ENCODE results near the gene RRP7A.
A peak's percentile ranks its signal among the peaks of the same experiment; 100 is the strongest.
"Not testable (repeated sequence)": the region's sequence is repeated elsewhere in the genome, so short reads cannot be mapped to it uniquely, and the experiment has no call there.

The RRP7A gene

GRCh38 chr22:42500161-42500835 lies 19.3 kb downstream of the RRP7A start:
- peak overlapping the region; percentile 52 to 62 for H3K9ac ChIP-seq (ENCODE audit: low read depth in 1 of 2, low read length in 2 of 2)
- no peaks in the 10 kb centered on the region for H3K9me3 ChIP-seq (ENCODE audit: control insufficient read depth in 2 of 2, low read length in 2 of 2)
- H3K27me3 ChIP-seq (ENCODE audit: control insufficient read depth in 2 of 2, insufficient read depth in 2 of 2, low read length in 2 of 2): no peaks in the 10 kb centered on the region
- peak overlapping the region; percentile 68 to 74 for H3K27ac ChIP-seq (ENCODE audit: low read depth in 2 of 2, low read length in 2 of 2)
- no peaks in the 10 kb centered on the region for H3K36me3 ChIP-seq (ENCODE audit: control insufficient read depth in 2 of 2, insufficient read depth in 2 of 2, low read length in 2 of 2)
- H3K4me3 ChIP-seq (ENCODE audit: low read length in 2 of 2): peak overlapping the region; percentile 49 to 66
- peaks cover 6 to 19% of the 10 kb centered on the region in 2 donors for H3K4me1 ChIP-seq (ENCODE audit: control insufficient read depth in 2 of 2, insufficient read depth in 2 of 2, low read length in 2 of 2)

- H3K4me3 ChIP-seq (ENCODE audit: low read length in 2 of 2); H3K27me3 ChIP-seq (ENCODE audit: control insufficient read depth in 2 of 2, insufficient read depth in 2 of 2, low read length in 2 of 2); H3K36me3 ChIP-seq (ENCODE audit: control insufficient read depth in 2 of 2, insufficient read depth in 2 of 2, low read length in 2 of 2); H3K9me3 ChIP-seq (ENCODE audit: control insufficient read depth in 2 of 2, low read length in 2 of 2); H3K9ac ChIP-seq (ENCODE audit: low read depth in 1 of 2, low read length in 2 of 2): not testable (repeated sequence)
- H3K4me1 ChIP-seq (ENCODE audit: control insufficient read depth in 2 of 2, insufficient read depth in 2 of 2, low read length in 2 of 2): peaks cover 6 to 19% of the 10 kb centered on the region in 2 donors
- H3K27ac ChIP-seq (ENCODE audit: low read depth in 2 of 2, low read length in 2 of 2): peak overlapping the region; percentile 68 to 74
Observed at GRCh38 chr22:42499773-42500160, 19.8 kb downstream of the RRP7A start.

GRCh38 chr22:42495533-42496141 lies 24.0 kb downstream of the RRP7A start:
- H3K9ac ChIP-seq (ENCODE audit: low read depth in 1 of 2, low read length in 2 of 2); H3K4me3 ChIP-seq (ENCODE audit: low read length in 2 of 2); H3K9me3 ChIP-seq (ENCODE audit: control insufficient read depth in 2 of 2, low read length in 2 of 2); H3K27me3 ChIP-seq (ENCODE audit: control insufficient read depth in 2 of 2, insufficient read depth in 2 of 2, low read length in 2 of 2); H3K27ac ChIP-seq (ENCODE audit: low read depth in 2 of 2, low read length in 2 of 2); H3K36me3 ChIP-seq (ENCODE audit: control insufficient read depth in 2 of 2, insufficient read depth in 2 of 2, low read length in 2 of 2): not testable (repeated sequence)
- H3K4me1 ChIP-seq (ENCODE audit: control insufficient read depth in 2 of 2, insufficient read depth in 2 of 2, low read length in 2 of 2): peaks cover 2 to 15% of the 10 kb centered on the region in 2 donors

- H3K4me3 ChIP-seq (ENCODE audit: low read length in 2 of 2): no peak overlapping the region
- no peaks in the 10 kb centered on the region for H3K27me3 ChIP-seq (ENCODE audit: control insufficient read depth in 2 of 2, insufficient read depth in 2 of 2, low read length in 2 of 2)
- H3K27ac ChIP-seq (ENCODE audit: low read depth in 2 of 2, low read length in 2 of 2): no peak overlapping the region
- H3K4me1 ChIP-seq (ENCODE audit: control insufficient read depth in 2 of 2, insufficient read depth in 2 of 2, low read length in 2 of 2): peaks cover 0 to 3% of the 10 kb centered on the region in 2 donors
- H3K9ac ChIP-seq (ENCODE audit: low read depth in 1 of 2, low read length in 2 of 2): no peak overlapping the region
- H3K36me3 ChIP-seq (ENCODE audit: control insufficient read depth in 2 of 2, insufficient read depth in 2 of 2, low read length in 2 of 2): no peaks in the 10 kb centered on the region
- H3K9me3 ChIP-seq (ENCODE audit: control insufficient read depth in 2 of 2, low read length in 2 of 2): no peaks in the 10 kb centered on the region
Observed at GRCh38 chr22:42493393-42493792, 26.2 kb downstream of the RRP7A start.

GRCh38 chr22:42492323-42492690 lies 27.3 kb downstream of the RRP7A start:
- H3K4me1 ChIP-seq (ENCODE audit: control insufficient read depth in 2 of 2, insufficient read depth in 2 of 2, low read length in 2 of 2): no peaks in the 10 kb centered on the region

GRCh38 chr22:42490243-42490832 lies 29.3 kb downstream of the RRP7A start:
- no peak overlapping the region for H3K9ac ChIP-seq (ENCODE audit: low read depth in 1 of 2, low read length in 2 of 2)
- no peaks in the 10 kb centered on the region for H3K36me3 ChIP-seq (ENCODE audit: control insufficient read depth in 2 of 2, insufficient read depth in 2 of 2, low read length in 2 of 2)
- H3K9me3 ChIP-seq (ENCODE audit: control insufficient read depth in 2 of 2, low read length in 2 of 2): no peaks in the 10 kb centered on the region
- no peak overlapping the region for H3K27ac ChIP-seq (ENCODE audit: low read depth in 2 of 2, low read length in 2 of 2)
- no peak overlapping the region for H3K4me3 ChIP-seq (ENCODE audit: low read length in 2 of 2)
- no peaks in the 10 kb centered on the region for H3K27me3 ChIP-seq (ENCODE audit: control insufficient read depth in 2 of 2, insufficient read depth in 2 of 2, low read length in 2 of 2)
- no peaks in the 10 kb centered on the region for H3K4me1 ChIP-seq (ENCODE audit: control insufficient read depth in 2 of 2, insufficient read depth in 2 of 2, low read length in 2 of 2)

More at GRCh38 chr22:42492323-42492690, 27.3 kb downstream of the RRP7A start:
- no peak overlapping the region for H3K9ac ChIP-seq (ENCODE audit: low read depth in 1 of 2, low read length in 2 of 2)
- no peaks in the 10 kb centered on the region for H3K36me3 ChIP-seq (ENCODE audit: control insufficient read depth in 2 of 2, insufficient read depth in 2 of 2, low read length in 2 of 2)
- H3K9me3 ChIP-seq (ENCODE audit: control insufficient read depth in 2 of 2, low read length in 2 of 2): no peaks in the 10 kb centered on the region
- H3K4me3 ChIP-seq (ENCODE audit: low read length in 2 of 2): no peak overlapping the region
- H3K27ac ChIP-seq (ENCODE audit: low read depth in 2 of 2, low read length in 2 of 2): no peak overlapping the region
- H3K27me3 ChIP-seq (ENCODE audit: control insufficient read depth in 2 of 2, insufficient read depth in 2 of 2, low read length in 2 of 2): no peaks in the 10 kb centered on the region

GRCh38 chr22:42489000-42489399 lies 30.6 kb downstream of the RRP7A start:
- Histone ChIP-seq H3K9ac (ENCODE audit: low read depth in 1 of 2, low read length in 2 of 2) (no peak overlapping the region), H3K4me3 (ENCODE audit: low read length in 2 of 2) (no peak overlapping the region), H3K27me3 (ENCODE audit: control insufficient read depth in 2 of 2, insufficient read depth in 2 of 2, low read length in 2 of 2) (no peaks in the 10 kb centered on the region), H3K9me3 (ENCODE audit: control insufficient read depth in 2 of 2, low read length in 2 of 2) (no peaks in the 10 kb centered on the region), H3K36me3 (ENCODE audit: control insufficient read depth in 2 of 2, insufficient read depth in 2 of 2, low read length in 2 of 2) (no peaks in the 10 kb centered on the region), H3K4me1 (ENCODE audit: control insufficient read depth in 2 of 2, insufficient read depth in 2 of 2, low read length in 2 of 2) (no peaks in the 10 kb centered on the region), H3K27ac (ENCODE audit: low read depth in 2 of 2, low read length in 2 of 2) (no peak overlapping the region)

GRCh38 chr22:42484506-42484905 lies 35.1 kb downstream of the RRP7A start:
- Histone ChIP-seq H3K27ac (ENCODE audit: low read depth in 2 of 2, low read length in 2 of 2) (no peak overlapping the region), H3K4me1 (ENCODE audit: control insufficient read depth in 2 of 2, insufficient read depth in 2 of 2, low read length in 2 of 2) (no peaks in the 10 kb centered on the region), H3K27me3 (ENCODE audit: control insufficient read depth in 2 of 2, insufficient read depth in 2 of 2, low read length in 2 of 2) (no peaks in the 10 kb centered on the region), H3K4me3 (ENCODE audit: low read length in 2 of 2) (no peak overlapping the region), H3K9ac (ENCODE audit: low read depth in 1 of 2, low read length in 2 of 2) (no peak overlapping the region), H3K36me3 (ENCODE audit: control insufficient read depth in 2 of 2, insufficient read depth in 2 of 2, low read length in 2 of 2) (no peaks in the 10 kb centered on the region), H3K9me3 (ENCODE audit: control insufficient read depth in 2 of 2, low read length in 2 of 2) (no peaks in the 10 kb centered on the region)

- H3K9ac ChIP-seq (ENCODE audit: low read depth in 1 of 2, low read length in 2 of 2); H3K27me3 ChIP-seq (ENCODE audit: control insufficient read depth in 2 of 2, insufficient read depth in 2 of 2, low read length in 2 of 2); H3K4me3 ChIP-seq (ENCODE audit: low read length in 2 of 2); H3K4me1 ChIP-seq (ENCODE audit: control insufficient read depth in 2 of 2, insufficient read depth in 2 of 2, low read length in 2 of 2); H3K36me3 ChIP-seq (ENCODE audit: control insufficient read depth in 2 of 2, insufficient read depth in 2 of 2, low read length in 2 of 2); H3K27ac ChIP-seq (ENCODE audit: low read depth in 2 of 2, low read length in 2 of 2); H3K9me3 ChIP-seq (ENCODE audit: control insufficient read depth in 2 of 2, low read length in 2 of 2): not testable (repeated sequence)
Observed at GRCh38 chr22:42483610-42484223, 35.9 kb downstream of the RRP7A start.

GRCh38 chr22:42475122-42475521 lies 44.5 kb downstream of the RRP7A start:
- no peak overlapping the region for H3K4me3 ChIP-seq (ENCODE audit: low read length in 2 of 2)
- H3K27ac ChIP-seq (ENCODE audit: low read depth in 2 of 2, low read length in 2 of 2): no peak overlapping the region
- no peaks in the 10 kb centered on the region for H3K36me3 ChIP-seq (ENCODE audit: control insufficient read depth in 2 of 2, insufficient read depth in 2 of 2, low read length in 2 of 2)

More at GRCh38 chr22:42475122-42475521, 44.5 kb downstream of the RRP7A start:
- H3K9ac ChIP-seq (ENCODE audit: low read depth in 1 of 2, low read length in 2 of 2): no peak overlapping the region
- no peaks in the 10 kb centered on the region for H3K27me3 ChIP-seq (ENCODE audit: control insufficient read depth in 2 of 2, insufficient read depth in 2 of 2, low read length in 2 of 2)
- no peaks in the 10 kb centered on the region for H3K9me3 ChIP-seq (ENCODE audit: control insufficient read depth in 2 of 2, low read length in 2 of 2)
- H3K4me1 ChIP-seq (ENCODE audit: control insufficient read depth in 2 of 2, insufficient read depth in 2 of 2, low read length in 2 of 2): no peaks in the 10 kb centered on the region

Data from mucosa of rectum (tissue), 2 donors.